ENCODE data around the gene LNPK. TPM values are rescaled to one million over a fixed set of nuclear protein-coding genes. Genes with fewer than 3 reads are reported as not detected.
"Not testable (repeated sequence)": the region's sequence is repeated elsewhere in the genome, so short reads cannot be mapped to it uniquely, and the experiment has no call there.

The LNPK gene
- total RNA-seq, 1 donor from 2014 or later = 28.7 TPM

DNA sequence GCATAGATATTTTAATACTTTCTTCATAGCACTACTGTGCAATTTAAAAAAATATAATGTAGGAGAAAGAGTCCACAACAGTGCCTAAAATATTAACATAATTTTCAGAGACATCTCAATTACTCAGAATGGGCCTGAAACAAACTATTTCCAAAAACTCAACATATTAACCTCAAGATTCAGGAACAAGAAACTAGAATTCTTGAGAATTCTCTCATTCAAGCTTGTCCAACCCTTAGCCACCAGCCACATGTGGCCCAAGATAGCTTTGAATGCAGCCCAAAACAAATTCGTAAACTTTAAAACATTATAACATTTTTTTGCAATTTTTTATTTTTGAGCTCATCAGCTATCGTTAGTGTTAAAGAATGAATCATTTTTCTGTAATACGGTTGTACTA, 35.2 kb downstream of the LNPK start:
- intact Hi-C loops (cut with DNase I) = no loop called here
- no peak overlapping the region for H3K27ac ChIP-seq
- TF ChIP-seq CTCF (IDR thresholded peaks at IDR 0.05) = no peak
- ATAC-seq (no peak), DNase-seq (no peak)
- no peaks in the 10 kb centered on the region for H3K36me3 ChIP-seq
- H3K27me3 ChIP-seq = no peaks in the 10 kb centered on the region
- no peaks in the 10 kb centered on the region for H3K4me1 ChIP-seq
- H3K4me3 ChIP-seq = no peak overlapping the region
- no peaks in the 10 kb centered on the region for H3K9me3 ChIP-seq

- H3K4me1 ChIP-seq = no peaks in the 10 kb centered on the region
- H3K9me3 ChIP-seq = no peaks in the 10 kb centered on the region
- no peaks in the 10 kb centered on the region for H3K27me3 ChIP-seq
- DNase-seq (no peak), ATAC-seq (no peak)
- no peaks in the 10 kb centered on the region for H3K36me3 ChIP-seq
- no peak for TF ChIP-seq CTCF (IDR thresholded peaks at IDR 0.05)
- H3K4me3 ChIP-seq = no peak overlapping the region
- intact Hi-C loops (cut with DNase I) = no loop called here
- no peak overlapping the region for H3K27ac ChIP-seq
These were observed 36.3 kb downstream of the LNPK start for GRCh38 chr2:175965773-175966172.

GRCh38 chr2:175964195-175964594, 37.9 kb downstream of the LNPK start:
- ATAC-seq = no peak

GRCh38 chr2:175963171-175963570, 38.9 kb downstream of the LNPK start:
- H3K4me3 ChIP-seq; intact Hi-C loops (cut with DNase I); H3K9me3 ChIP-seq; H3K27me3 ChIP-seq; H3K4me1 ChIP-seq; H3K36me3 ChIP-seq; H3K27ac ChIP-seq; DNase-seq; ATAC-seq: not testable (repeated sequence)

More at GRCh38 chr2:175964195-175964594, 37.9 kb downstream of the LNPK start:
- H3K4me1 ChIP-seq = no peaks in the 10 kb centered on the region
- no peaks in the 10 kb centered on the region for H3K27me3 ChIP-seq
- DNase-seq = no peak
- TF ChIP-seq CTCF (IDR thresholded peaks at IDR 0.05) = peak; percentile 5
- H3K9me3 ChIP-seq = no peaks in the 10 kb centered on the region
- no peak overlapping the region for H3K27ac ChIP-seq
- no peaks in the 10 kb centered on the region for H3K36me3 ChIP-seq
- intact Hi-C loops (cut with DNase I) = no loop called here
- no peak overlapping the region for H3K4me3 ChIP-seq

DNA sequence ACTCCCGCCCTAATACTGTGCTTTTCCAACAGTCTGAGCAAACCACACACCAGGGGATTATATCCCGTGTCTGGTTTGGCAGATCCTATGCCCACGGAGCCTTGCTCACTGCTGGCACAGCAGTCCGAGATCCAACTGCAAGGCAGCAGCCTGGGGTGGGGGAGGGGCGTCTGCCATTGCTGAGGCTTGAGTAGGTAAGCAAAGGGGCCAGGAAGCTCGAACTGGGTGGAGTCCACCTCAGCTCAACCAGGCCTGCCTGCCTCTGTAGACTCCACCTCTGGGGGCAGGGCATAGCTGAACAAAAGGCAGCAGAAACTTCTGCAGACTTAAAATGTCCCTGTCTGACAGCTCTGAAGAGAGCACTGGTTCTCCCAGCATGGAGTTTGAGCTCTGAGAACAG, 44.2 kb downstream of the LNPK start:
- no peaks in the 10 kb centered on the region for H3K9me3 ChIP-seq
- no peaks in the 10 kb centered on the region for H3K4me1 ChIP-seq
- H3K36me3 ChIP-seq = peaks cover 5% of the 10 kb centered on the region
- no peak for TF ChIP-seq CTCF (IDR thresholded peaks at IDR 0.05)
- ATAC-seq (no peak), DNase-seq (no peak)
- H3K4me3 ChIP-seq = no peak overlapping the region
- no peaks in the 10 kb centered on the region for H3K27me3 ChIP-seq
- intact Hi-C loops (cut with DNase I) = no loop called here
- H3K27ac ChIP-seq = no peak overlapping the region

DNA sequence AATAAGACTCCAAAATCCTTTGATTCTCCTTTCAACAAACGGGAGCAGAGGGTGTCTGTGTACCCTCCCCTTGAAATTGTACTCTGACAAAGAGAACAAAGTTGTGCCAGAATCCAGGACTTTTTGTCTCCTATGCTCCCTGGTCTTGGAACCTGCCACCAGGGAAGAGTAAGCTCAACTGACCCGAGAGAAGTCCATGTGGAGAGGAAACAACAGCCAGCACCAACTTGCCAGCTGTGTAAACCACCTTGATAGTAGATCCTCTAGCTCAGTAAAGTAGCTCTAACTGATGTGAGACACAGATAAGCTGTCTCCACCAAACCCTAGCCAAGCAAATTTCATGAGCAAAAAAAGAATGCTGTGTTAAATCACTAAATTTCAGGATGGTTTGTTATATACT, 46.9 kb downstream of the LNPK start:
- no peak for TF ChIP-seq CTCF (IDR thresholded peaks at IDR 0.05)
- intact Hi-C loops (cut with DNase I) = no loop called here
- Histone ChIP-seq H3K4me1 (no peaks in the 10 kb centered on the region), H3K9me3 (no peaks in the 10 kb centered on the region), H3K27me3 (no peaks in the 10 kb centered on the region), H3K4me3 (no peak overlapping the region), H3K36me3 (peaks cover 5% of the 10 kb centered on the region), H3K27ac (no peak overlapping the region)
- DNase-seq = no peak
- ATAC-seq = no peak

Data from upper lobe of right lung (tissue), 1 donor.